ENCODE data around the gene GNE.

- TF ChIP-seq CTCF (conservative IDR thresholded peaks at IDR 0.05; ENCODE audit: low read depth in 2 of 2) (no peak), REST (IDR thresholded peaks at IDR 0.05; ENCODE audit: unreplicated experiment) (no peak), EZH2 (IDR thresholded peaks at IDR 0.05; ENCODE audit: low read depth, unreplicated experiment) (no peak)
These were observed 39.5 kb upstream of the GNE start for GRCh38 chr9:36297798-36298197.

All from GM23338 (cell line).